ENCODE data around the gene B3GAT2.

DNA sequence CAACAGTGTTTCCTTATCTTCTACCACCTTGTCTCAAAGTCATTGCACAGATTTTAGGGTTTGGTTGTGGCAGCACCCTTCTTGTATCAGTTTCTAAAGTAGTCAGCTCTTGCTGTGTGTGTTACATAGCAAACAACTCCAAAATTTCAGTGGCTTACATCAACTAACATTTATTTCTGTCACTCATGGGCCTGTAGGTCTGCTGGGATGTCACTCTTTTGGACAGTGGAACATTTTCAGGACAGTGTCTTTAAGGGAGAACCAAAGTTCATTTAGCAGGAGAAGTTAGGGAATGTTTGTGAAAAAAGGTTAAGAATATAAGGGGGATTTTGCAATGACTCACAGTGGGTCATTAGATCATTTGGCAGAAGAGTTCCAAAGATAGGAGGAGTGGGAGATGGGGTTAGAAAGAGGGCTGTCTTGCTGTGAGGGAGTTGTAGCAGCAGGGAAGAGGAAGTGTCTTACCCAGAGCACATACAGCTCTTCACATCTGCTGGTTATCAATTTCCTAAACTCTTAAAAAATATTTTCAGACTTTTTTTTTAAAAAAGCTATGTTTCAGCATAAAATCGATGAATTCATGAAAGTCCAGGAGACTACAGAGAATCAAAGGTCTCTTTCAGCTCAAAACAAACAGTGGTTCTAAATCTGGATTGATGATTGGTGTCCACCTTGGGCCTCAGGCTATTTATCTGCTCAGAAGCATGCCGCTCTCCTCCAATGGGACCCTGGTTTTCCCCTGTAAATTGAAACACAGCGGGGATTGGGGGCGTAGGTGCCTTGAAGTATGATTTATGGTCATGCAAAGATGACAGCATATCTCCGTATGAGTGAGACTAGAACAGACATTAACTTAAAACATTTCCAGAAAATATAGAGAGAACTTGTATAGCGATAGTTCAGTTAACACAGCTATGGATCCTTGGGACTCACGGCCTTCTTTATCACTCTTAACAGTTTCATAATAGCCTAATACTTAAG is 117.3 kb downstream of the B3GAT2 start:
- TF ChIP-seq EZH2 (IDR thresholded peaks at IDR 0.05; ENCODE audit: low read length), result no peak
- TF ChIP-seq, protein P1, sequence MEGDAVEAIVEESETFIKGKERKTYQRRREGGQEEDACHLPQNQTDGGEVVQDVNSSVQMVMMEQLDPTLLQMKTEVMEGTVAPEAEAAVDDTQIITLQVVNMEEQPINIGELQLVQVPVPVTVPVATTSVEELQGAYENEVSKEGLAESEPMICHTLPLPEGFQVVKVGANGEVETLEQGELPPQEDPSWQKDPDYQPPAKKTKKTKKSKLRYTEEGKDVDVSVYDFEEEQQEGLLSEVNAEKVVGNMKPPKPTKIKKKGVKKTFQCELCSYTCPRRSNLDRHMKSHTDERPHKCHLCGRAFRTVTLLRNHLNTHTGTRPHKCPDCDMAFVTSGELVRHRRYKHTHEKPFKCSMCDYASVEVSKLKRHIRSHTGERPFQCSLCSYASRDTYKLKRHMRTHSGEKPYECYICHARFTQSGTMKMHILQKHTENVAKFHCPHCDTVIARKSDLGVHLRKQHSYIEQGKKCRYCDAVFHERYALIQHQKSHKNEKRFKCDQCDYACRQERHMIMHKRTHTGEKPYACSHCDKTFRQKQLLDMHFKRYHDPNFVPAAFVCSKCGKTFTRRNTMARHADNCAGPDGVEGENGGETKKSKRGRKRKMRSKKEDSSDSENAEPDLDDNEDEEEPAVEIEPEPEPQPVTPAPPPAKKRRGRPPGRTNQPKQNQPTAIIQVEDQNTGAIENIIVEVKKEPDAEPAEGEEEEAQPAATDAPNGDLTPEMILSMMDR (optimal IDR thresholded peaks at IDR 0.05 in 1 of 3, IDR thresholded peaks at IDR 0.05 in 1 of 3, conservative IDR thresholded peaks at IDR 0.05 in 1 of 3; ENCODE audit: extremely low read depth in 1 of 3, insufficient read depth in 2 of 3, low read length in 3 of 3), result no peak
